HK-2 (cell line): Measurements from ENCODE around the gene PLCB1.

Source experiments
- DNase-seq: peaks from one replicate; pipeline ENCODE4 v3.0.0-alpha.2; 2018; ENCODE audit not compliant: unreplicated experiment

PLCB1 gene

DNA sequence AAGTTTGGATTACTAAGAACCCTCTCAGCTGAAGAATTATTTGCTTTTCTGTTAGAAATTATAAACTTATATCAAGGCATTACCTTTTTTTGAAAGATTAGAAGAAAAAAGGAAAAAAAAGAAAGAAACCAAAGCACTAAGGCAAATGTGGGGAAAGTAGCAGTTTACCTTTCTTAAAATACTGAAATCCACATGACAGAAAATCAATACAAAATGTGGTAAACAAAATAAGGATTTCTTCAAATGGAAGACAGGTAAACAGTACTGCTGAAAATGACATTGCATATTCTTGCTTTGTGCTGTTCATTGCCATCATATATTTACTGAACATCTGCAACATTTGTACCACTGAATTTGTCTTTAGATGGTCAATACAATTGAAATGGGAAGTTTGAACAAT is 525.6 kb downstream of the PLCB1 start:
- DNase-seq: no peak

GRCh38 chr20:8658103-8658502 is 526.0 kb downstream of the PLCB1 start:
- no peak for DNase-seq

GRCh38 chr20:8661229-8661952 is 529.3 kb downstream of the PLCB1 start:
- DNase-seq: no peak

DNA sequence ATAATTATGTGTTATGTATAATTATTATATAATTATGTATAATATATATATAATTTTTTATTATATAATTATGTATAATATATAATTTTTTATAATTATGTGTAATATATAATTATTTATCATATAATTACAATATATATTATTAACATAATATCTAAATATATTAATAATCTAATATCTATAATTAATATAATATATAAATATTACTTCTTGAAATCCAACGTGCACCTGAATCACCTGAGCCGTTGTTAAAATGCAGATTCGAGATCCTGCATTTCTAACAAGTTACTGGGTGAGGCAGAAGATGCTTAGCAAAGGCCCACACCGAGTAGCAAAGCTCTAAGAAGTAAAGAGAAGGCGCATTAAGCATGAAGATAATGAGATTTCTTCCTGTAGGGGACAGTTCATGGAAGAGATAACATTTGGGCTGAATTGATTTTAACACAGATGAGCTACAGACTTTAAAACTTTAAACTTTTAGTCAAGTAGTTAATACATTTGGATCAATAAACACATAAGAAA is 530.4 kb downstream of the PLCB1 start:
- no peak for DNase-seq

DNA sequence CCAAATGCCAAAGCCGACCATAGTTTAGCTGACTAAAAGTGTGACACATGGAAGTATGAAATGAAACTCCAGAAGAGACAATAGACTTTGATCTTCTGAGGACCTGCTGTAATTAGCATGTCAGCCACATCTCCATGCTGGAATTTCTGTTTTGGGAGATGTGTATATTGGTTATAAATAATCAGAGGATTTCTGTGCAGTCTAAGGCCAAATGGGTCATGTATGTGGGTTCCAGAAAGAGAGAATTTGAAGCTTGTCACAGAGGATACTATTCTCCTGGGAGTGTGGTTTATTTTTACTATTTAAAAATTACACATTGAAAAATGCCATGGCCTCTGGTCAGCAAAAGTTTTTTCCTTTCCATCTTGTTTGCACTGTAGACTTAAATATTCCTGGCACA is 531.4 kb downstream of the PLCB1 start:
- no peak for DNase-seq

DNA sequence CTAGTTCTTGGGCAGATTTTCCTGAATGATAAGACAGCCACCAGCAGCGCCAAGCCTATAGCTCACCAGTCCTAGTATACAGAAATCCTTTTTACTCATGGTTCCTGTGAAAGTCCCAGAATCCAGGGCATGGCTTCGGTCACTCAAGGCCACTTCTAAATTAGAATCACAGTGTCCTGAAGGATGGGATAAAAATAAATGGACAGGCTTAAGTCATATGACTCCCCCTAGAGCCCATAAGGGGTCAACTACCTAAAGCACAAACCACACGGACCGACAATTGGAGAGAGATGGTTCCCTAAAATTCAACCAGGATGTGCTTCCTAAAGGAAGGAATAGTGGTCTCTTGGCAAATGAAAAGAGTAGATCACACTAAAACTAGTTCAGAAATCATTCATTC is 532.7 kb downstream of the PLCB1 start:
- DNase-seq: no peak

GRCh38 chr20:8667306-8667705 is 535.2 kb downstream of the PLCB1 start:
- DNase-seq: no peak

DNA sequence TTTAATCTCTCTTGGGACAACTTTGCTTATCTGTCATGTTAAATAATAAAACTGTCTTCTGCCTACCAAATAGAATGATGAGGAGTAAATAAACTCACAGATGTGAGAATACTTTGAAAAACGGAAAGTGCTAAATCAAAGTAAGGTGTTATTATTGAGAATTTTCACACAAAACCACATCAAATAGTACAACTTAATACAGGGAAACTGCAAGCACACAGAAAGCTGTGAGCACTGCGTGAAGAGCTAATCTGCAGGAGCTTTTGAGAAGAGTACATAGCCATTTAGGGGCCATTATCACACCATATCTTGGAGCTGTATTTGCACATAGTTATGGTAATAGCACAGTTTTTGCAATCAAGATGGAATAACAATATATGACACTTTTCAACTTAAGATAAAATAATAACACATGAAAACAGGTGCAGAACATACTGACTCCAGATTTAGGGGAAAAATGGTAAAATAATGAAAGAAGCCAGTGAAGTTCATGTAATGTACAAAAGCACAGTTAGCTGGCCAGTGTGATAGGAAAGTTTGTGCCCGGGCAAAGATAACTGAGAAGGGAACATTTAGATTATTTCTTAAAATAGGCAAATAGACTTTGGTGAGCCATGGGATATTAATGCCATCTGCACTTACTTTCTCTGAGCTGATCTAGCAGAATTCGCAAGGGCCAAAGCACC is 538.3 kb downstream of the PLCB1 start:
- DNase-seq: no peak

- DNase-seq: no peak
Observed at GRCh38 chr20:8670893-8671215, 538.8 kb downstream of the PLCB1 start.

DNA sequence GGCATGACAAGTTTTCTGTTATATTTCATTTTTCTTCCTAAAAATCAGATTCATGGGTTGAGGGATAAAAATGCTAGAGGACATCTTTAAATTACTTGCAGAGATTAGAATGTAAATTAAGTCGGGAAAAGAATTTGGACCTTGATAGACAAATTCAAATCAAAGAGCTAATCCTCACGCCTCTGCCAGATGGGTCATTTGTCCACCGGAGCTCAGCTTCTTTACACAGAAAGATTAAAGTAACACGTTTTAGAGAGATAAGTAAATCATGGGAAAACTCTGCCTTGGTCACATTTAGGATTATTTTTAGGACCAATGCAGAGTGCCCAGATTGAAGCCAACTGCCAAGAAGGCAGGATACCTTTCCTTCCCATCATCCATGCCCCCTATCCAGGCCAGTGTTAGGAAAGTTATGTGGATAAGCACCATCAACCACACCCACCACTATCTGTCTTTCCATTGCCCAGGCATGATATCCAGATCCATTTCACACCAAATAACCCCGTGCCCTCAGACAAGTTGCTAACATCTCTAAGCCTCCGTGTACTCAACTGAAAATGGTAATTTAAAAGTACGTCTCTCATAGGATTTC is 539.4 kb downstream of the PLCB1 start:
- no peak for DNase-seq

- DNase-seq: no peak
Observed at GRCh38 chr20:8673116-8673515, 541.0 kb downstream of the PLCB1 start.

DNA sequence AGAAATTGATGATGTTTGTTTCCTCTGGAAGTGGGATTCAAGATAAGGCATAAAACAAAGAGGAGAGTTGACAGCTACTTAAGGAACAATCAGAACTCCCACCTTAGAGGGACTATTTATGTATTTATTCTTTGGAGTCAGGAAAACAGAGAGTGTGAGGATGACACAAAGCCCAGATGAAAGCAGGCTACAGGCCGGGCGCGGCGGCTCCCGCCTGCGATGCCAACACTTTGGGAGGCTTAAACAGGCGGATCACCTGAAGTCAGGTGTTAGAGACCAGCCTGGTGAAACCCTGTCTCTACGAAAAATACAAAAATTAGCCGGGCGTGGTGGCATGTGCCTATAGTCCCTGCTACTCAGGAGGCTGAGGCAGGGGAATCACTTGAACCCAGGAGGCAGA is 543.8 kb downstream of the PLCB1 start:
- no peak for DNase-seq

DNA sequence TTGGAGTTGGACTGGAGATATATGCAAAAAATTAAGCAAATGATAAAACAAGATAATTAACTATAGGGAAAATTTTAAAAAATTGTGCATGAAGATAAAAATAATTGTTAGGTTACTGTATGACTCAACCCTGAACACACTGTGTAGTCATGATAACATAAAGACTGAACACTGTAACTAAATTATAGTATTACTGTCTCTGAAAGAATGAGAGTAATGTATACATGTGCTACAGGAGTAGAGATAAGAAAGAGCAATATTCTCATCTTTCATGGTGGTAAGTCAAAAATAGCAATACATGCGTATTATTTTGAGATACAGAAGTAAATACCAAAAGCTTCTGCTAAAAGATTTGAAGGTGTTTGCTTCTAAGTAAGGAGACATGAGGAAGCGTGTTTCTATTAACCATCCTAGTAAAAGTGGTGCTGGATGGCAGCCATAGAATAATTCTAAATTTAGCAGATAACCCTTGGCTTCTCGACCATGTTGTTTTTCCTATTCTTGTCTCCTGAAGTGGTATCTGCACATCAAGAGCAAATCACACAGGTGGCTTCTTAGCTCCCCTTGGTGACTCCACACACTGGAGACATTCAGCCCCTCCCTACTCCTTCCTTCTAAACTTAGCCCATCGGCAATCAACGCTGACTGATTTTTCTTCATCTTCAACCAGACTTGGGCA is 546.2 kb downstream of the PLCB1 start:
- no peak for DNase-seq

DNA sequence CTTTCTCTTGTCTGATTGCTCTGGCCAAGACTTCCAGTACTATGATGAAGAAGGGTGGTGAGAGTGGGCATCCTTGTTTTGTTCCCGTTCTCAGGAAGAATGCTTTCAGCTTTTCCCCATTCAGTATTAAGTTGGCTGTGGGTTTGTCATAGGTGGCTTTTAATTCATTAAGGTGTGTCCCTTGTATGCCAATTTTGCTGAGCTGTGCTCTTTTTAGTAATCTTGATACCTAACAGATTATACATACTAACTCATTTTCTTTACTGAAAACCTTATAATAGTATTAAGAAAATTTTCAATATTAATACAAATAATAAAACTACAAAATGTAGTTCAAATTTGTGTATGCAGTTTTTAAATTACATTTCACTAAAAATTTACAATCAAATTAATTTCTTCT is 557.3 kb downstream of the PLCB1 start:
- no peak for DNase-seq

DNA sequence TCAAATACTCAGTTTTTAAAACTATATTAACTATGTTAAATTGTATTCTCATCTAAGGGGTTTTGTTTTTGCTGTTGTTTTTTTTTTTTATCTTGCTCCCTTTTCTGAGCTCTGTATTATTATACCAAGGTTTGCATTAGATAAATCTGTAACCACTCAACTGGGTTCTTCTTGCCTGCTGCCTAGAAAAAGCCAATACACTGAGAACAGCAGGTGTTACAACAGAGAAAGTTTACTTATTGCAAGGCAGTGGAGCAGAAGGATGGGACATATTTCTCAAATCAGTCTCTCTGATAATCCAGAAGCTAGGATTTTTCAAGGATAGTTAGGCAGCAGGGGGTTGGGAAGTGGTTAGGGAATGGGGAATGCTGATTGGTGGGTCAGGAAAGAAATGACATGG is 558.0 kb downstream of the PLCB1 start:
- DNase-seq: no peak

GRCh38 chr20:8693709-8694108 is 561.6 kb downstream of the PLCB1 start:
- no peak for DNase-seq

- DNase-seq: no peak
Observed at GRCh38 chr20:8700756-8701155, 568.7 kb downstream of the PLCB1 start.

- DNase-seq: no peak
Observed at GRCh38 chr20:8706961-8707700, 575.1 kb downstream of the PLCB1 start.

DNA sequence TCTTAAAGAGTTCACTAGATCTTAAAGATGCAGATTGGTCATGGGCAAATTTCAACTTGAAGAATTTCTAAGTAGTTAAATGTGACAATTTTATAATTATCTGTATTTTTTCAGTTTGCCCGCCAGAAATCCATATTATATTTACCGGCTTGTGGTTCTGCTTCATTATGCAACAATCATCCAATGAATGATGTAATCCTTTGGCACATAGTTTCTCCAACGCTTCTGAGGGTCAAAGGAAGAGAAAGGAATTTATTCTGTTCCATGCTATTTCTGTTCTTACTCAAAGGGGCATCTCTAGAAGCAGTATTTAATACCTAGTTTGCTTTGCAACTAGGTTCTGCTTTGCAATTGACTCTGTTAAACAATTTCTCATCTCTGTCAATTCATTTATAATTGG is 577.6 kb downstream of the PLCB1 start:
- no peak for DNase-seq

- DNase-seq: no peak
Observed at GRCh38 chr20:8711501-8711900, 579.4 kb downstream of the PLCB1 start.

DNA sequence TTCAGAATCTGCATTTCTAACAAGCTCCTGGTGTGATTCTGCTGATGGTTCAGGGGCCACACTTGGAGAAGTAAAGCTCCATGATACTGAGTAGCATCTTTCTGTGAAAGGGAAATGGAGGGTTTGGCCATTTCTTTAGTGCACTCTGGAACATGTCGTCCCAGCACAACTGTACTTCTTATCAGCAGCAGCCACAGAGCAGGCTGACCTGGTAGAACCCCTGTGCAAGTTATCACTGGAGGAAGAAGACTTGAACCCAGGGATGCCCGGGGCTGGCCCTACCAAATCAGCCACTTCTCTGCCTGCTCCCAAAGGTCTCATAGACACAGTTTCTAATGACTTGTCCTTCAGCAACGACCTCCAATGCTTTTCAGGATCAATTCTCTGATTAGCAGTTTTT is 582.1 kb downstream of the PLCB1 start:
- no peak for DNase-seq

GRCh38 chr20:8718279-8718678 is 586.2 kb downstream of the PLCB1 start:
- DNase-seq: no peak
